H9 (cell line): Measurements from ENCODE around the gene PRPF40B. TPM values are rescaled to one million over a fixed set of nuclear protein-coding genes. Genes with fewer than 3 reads are reported as not detected.

Experiments used
- DNase-seq: peaks from one replicate; pipeline ENCODE4 v3.0.0-alpha.2; 2017
- H2AFZ ChIP-seq: one replicate; pipeline ENCODE4 v1.6.1; 2013; ENCODE audit warnings: mild to moderate bottlenecking, low read length, control low read depth, moderate library complexity
- H2AK5ac ChIP-seq: 2 replicates; pipeline ENCODE4 v1.6.1; 2013; ENCODE audit warnings: low read length, control low read depth, mixed read lengths; ENCODE audit not compliant: insufficient read length
- H2BK120ac ChIP-seq: one replicate; pipeline ENCODE4 v1.6.1; 2013; ENCODE audit warnings: low read depth, mild to moderate bottlenecking, low read length, control low read depth, inconsistent platforms; ENCODE audit not compliant: poor library complexity, severe bottlenecking
- H2BK12ac ChIP-seq: 2 replicates; pipeline ENCODE4 v1.6.1; 2013; ENCODE audit warnings: low read length, control low read depth, mixed read lengths, low read depth; ENCODE audit not compliant: insufficient read length
- H2BK15ac ChIP-seq: 2 replicates; pipeline ENCODE4 v1.6.1; 2013; ENCODE audit warnings: low read depth, low read length, control low read depth
- H2BK20ac ChIP-seq: one replicate; pipeline ENCODE4 v1.6.1; 2013; ENCODE audit warnings: low read depth, mild to moderate bottlenecking, low read length, control low read depth, inconsistent platforms; ENCODE audit not compliant: poor library complexity, severe bottlenecking
- H2BK5ac ChIP-seq: 2 replicates; pipeline ENCODE4 v1.6.1; 2013; ENCODE audit warnings: low read length, control low read depth, mixed read lengths; ENCODE audit not compliant: insufficient read length
- H3K14ac ChIP-seq: 2 replicates; pipeline ENCODE4 v1.6.1; 2013; ENCODE audit warnings: low read length, control low read depth; ENCODE audit not compliant: insufficient read depth
- H3K18ac ChIP-seq: 2 replicates; pipeline ENCODE4 v1.6.1; 2013; ENCODE audit warnings: low read depth, mild to moderate bottlenecking, mixed read lengths, low read length, control low read depth; ENCODE audit not compliant: insufficient read length
- H3K23ac ChIP-seq: 2 replicates; pipeline ENCODE4 v1.6.1; 2013; ENCODE audit warnings: low read length, control low read depth, mixed read lengths, low read depth; ENCODE audit not compliant: insufficient read length
- H3K23me2 ChIP-seq: 2 replicates; pipeline ENCODE4 v1.6.1; 2013; ENCODE audit warnings: low read depth, mild to moderate bottlenecking, mixed read lengths, low read length, control low read depth; ENCODE audit not compliant: insufficient read length, poor library complexity, severe bottlenecking
- H3K27ac ChIP-seq: 2 replicates; pipeline ENCODE4 v1.5.1; 2013; ENCODE audit warnings: low read length, control low read depth, mixed read lengths, low read depth; ENCODE audit not compliant: insufficient read length
- H3K27me3 ChIP-seq: 2 replicates; pipeline ENCODE4 v1.6.1; 2013; ENCODE audit warnings: low read length, control low read depth, inconsistent platforms; ENCODE audit not compliant: insufficient read depth
- H3K4ac ChIP-seq: 2 replicates; pipeline ENCODE4 v1.6.1; 2013; ENCODE audit warnings: low read depth, mild to moderate bottlenecking, control low read depth, inconsistent platforms, low read length, moderate library complexity
- H3K4me1 ChIP-seq: 2 replicates; pipeline ENCODE4 v1.6.1; 2013; ENCODE audit warnings: low read length, control low read depth, inconsistent platforms; ENCODE audit not compliant: insufficient read depth
- H3K4me2 ChIP-seq: 2 replicates; pipeline ENCODE4 v1.6.1; 2013; ENCODE audit warnings: low read length, control low read depth, mixed read lengths; ENCODE audit not compliant: insufficient read length, insufficient read depth
- H3K56ac ChIP-seq: 2 replicates; pipeline ENCODE4 v1.6.1; 2013; ENCODE audit warnings: low read depth, mild to moderate bottlenecking, mixed read lengths, low read length, control low read depth; ENCODE audit not compliant: insufficient read length
- H3K79me1 ChIP-seq: 2 replicates; pipeline ENCODE4 v1.6.1; 2013; ENCODE audit warnings: low read depth, mild to moderate bottlenecking, moderate library complexity, low read length, control low read depth, inconsistent platforms; ENCODE audit not compliant: insufficient read depth, poor library complexity, severe bottlenecking
- H3K79me2 ChIP-seq: 2 replicates; pipeline ENCODE4 v1.6.1; 2013; ENCODE audit warnings: low read length, control low read depth, inconsistent platforms; ENCODE audit not compliant: insufficient read depth
- H3K9ac ChIP-seq: 2 replicates; pipeline ENCODE4 v1.6.1; 2013; ENCODE audit warnings: low read length, control low read depth, mixed read lengths; ENCODE audit not compliant: insufficient read length; ENCODE audit errors: extremely low read depth
- H3K9me3 ChIP-seq: one replicate; pipeline ENCODE4 v1.6.1; 2013; ENCODE audit warnings: low read depth, low read length, inconsistent platforms; ENCODE audit not compliant: control insufficient read depth
- H3T11ph ChIP-seq: one replicate; pipeline ENCODE4 v1.6.1; 2013; ENCODE audit warnings: mild to moderate bottlenecking, low read length, control low read depth, inconsistent platforms
- H4K20me1 ChIP-seq: one replicate; pipeline ENCODE4 v1.6.1; 2013; ENCODE audit not compliant: control insufficient read depth, insufficient read length, insufficient read depth
- H4K5ac ChIP-seq: 2 replicates; pipeline ENCODE4 v1.6.1; 2013; ENCODE audit warnings: low read depth, mild to moderate bottlenecking, mixed read lengths, low read length, control low read depth; ENCODE audit not compliant: insufficient read length
- H4K8ac ChIP-seq: replicated peaks from 2 replicates; pipeline ENCODE4 v1.6.1; 2013; ENCODE audit warnings: low read length, control low read depth, mixed read lengths, low read depth; ENCODE audit not compliant: insufficient read length
- H4K91ac ChIP-seq: 2 replicates; pipeline ENCODE4 v1.6.1; 2013; ENCODE audit warnings: low read depth, mild to moderate bottlenecking, moderate library complexity, mixed read lengths, low read length, control low read depth; ENCODE audit not compliant: insufficient read length
- H3K27ac Mint-ChIP-seq, 3 experiments: 2 replicates in 2 of 3; 3 replicates in 1 of 3; pipeline ENCODE4 v1.8.0; 2020 to 2021; ENCODE audit warnings: mixed read lengths in 3 of 3, mild to moderate bottlenecking in 1 of 3, moderate library complexity in 1 of 3
- H3K27me3 Mint-ChIP-seq: 2 replicates; pipeline ENCODE4 v1.8.0; 2021; ENCODE audit warnings: low read depth, mild to moderate bottlenecking, moderate library complexity, mixed read lengths
- H3K36me3 Mint-ChIP-seq, 3 experiments: 2 replicates in 2 of 3; 3 replicates in 1 of 3; pipeline ENCODE4 v1.8.0; 2020 to 2021; ENCODE audit warnings: low read depth in 3 of 3, mixed read lengths in 3 of 3; ENCODE audit not compliant: insufficient read depth in 1 of 3
- H3K4me1 Mint-ChIP-seq, 2 experiments: 2 replicates each; pipeline ENCODE4 v1.8.0; 2020; ENCODE audit warnings: mixed read lengths in 2 of 2
- H3K4me3 Mint-ChIP-seq, 2 experiments: 2 replicates in 1 of 2; 3 replicates in 1 of 2; pipeline ENCODE4 v1.8.0; 2020 to 2021; ENCODE audit warnings: mild to moderate bottlenecking in 2 of 2, mixed read lengths in 2 of 2, moderate library complexity in 1 of 2
- H3K9me3 Mint-ChIP-seq, 2 experiments: 2 replicates in 1 of 2; 3 replicates in 1 of 2; pipeline ENCODE4 v1.8.0; 2020; ENCODE audit warnings: mild to moderate bottlenecking in 2 of 2, mixed read lengths in 2 of 2, moderate library complexity in 1 of 2
- CTCF ChIP-seq: fragments of 200-600 bp; sonication (generic); conservative IDR thresholded peaks from 3 replicates; pipeline ENCODE4 v1.8.0; 2021; ENCODE audit warnings: antibody characterized with exemption, mild to moderate bottlenecking
- WGBS: extraction: QIAGEN DNeasy Blood & Tissue Kit; methylation state at CpG from one replicate; pipeline ENCODE4 v1.1.7; 2013; ENCODE audit warnings: missing lambda C conversion rate, low lambda C conversion rate, mixed read lengths; ENCODE audit not compliant: insufficient read length; ENCODE audit errors: extremely low coverage; 5-methylcytosine and 5-hydroxymethylcytosine counted together
- total RNA-seq: library from RNA; stranded (reverse); gene quantifications from 2 replicates; pipeline ENCODE4 v1.2.1, GENCODE V29; 2021

Gene PRPF40B
- total RNA-seq, 1 experiment from 2014 or later: 19.0 TPM

- H3K14ac ChIP-seq: no peak overlapping the region
- H4K5ac ChIP-seq: no peak overlapping the region
- H3K36me3 Mint-ChIP-seq: peaks cover 44 to 82% (median 60%) of the 10 kb centered on the region in 3 experiments
- no peak overlapping the region for H3K9ac ChIP-seq
- H3K79me2 ChIP-seq: no peaks in the 10 kb centered on the region
- no peak overlapping the region for H2BK5ac ChIP-seq
- no peak overlapping the region for H3K4ac ChIP-seq
- no peak overlapping the region for H2BK120ac ChIP-seq
- H2BK15ac ChIP-seq: no peak overlapping the region
- no peaks in the 10 kb centered on the region for H3K9me3 Mint-ChIP-seq
- H3K56ac ChIP-seq: no peak overlapping the region
- no peaks in the 10 kb centered on the region for H3K4me1 ChIP-seq
- DNase-seq: no peak
- no peak overlapping the region for H2AFZ ChIP-seq
- no CpG with 5 or more reads among the region's 8 CpGs for WGBS
- no peak overlapping the region for H4K8ac ChIP-seq
- H3K9me3 ChIP-seq: no peaks in the 10 kb centered on the region
- H2BK20ac ChIP-seq: no peak overlapping the region
- H3K27ac Mint-ChIP-seq: no peak overlapping the region; a peak in 1 of 7 replicates
- no peaks in the 10 kb centered on the region for H3K23me2 ChIP-seq
- no peak overlapping the region for H3K18ac ChIP-seq
- H2BK12ac ChIP-seq: no peak overlapping the region
- no peak overlapping the region for H3T11ph ChIP-seq
- H3K23ac ChIP-seq: no peak overlapping the region
- no peak overlapping the region for H3K4me2 ChIP-seq
- H3K4me3 Mint-ChIP-seq: no peak overlapping the region
- peaks cover 9 to 18% of the 10 kb centered on the region in 2 experiments for H3K4me1 Mint-ChIP-seq
- H3K27me3 Mint-ChIP-seq: no peaks in the 10 kb centered on the region
- no peaks in the 10 kb centered on the region for H4K20me1 ChIP-seq
- no peaks in the 10 kb centered on the region for H3K27me3 ChIP-seq
- H3K79me1 ChIP-seq: no peaks in the 10 kb centered on the region
- no peak overlapping the region for H4K91ac ChIP-seq
- no peak overlapping the region for H2AK5ac ChIP-seq
- no peak overlapping the region for H3K27ac ChIP-seq
- no peak for TF ChIP-seq CTCF
Measured at GRCh38 chr12:49651855-49652254, 28.5 kb downstream of the PRPF40B start.
